ENCODE data around the gene CARD11. TPM values are rescaled to one million over a fixed set of nuclear protein-coding genes. Genes with fewer than 3 reads are reported as not detected.

The CARD11 gene
- polyA plus RNA-seq, 1 of the 3 experiments (the other 2 are of a cell fraction), result not detected

DNA sequence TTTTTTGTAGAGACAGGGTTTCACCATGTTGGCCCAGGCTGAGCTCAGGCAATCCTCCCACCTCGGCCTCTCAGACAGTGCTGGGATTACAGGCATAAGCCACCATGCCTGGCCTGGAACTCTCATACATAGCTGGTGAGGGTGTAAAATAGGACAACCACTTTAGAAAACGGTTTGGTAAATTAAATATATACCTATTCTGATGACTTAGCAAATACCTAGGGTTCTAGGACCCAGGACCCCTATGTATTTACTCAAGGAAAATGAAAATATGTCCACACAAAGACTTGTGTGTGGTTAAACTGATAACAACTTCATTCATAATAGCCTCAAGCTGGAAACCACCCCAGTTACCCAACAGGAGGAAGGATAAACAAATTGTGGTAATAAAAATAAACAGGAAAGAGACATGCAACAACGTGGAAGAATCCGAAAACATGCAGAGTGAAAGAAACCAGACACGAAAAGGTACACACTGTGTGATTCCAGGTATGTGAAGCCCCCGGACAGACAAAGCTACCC lies 52.7 kb downstream of the CARD11 start:
- DNase-seq, result no peak

More for the DNA sequence above, 52.7 kb downstream of the CARD11 start:
- H3K9me3 ChIP-seq, result peaks cover 12% of the 10 kb centered on the region; the same call in 1 of the 2 replicates
- H3K4me3 ChIP-seq (ENCODE audit: low read depth in 2 of 2, low read length in 1 of 2), result no peak overlapping the region
- ChIA-PET CTCF (interaction anchor here (0.8 to 1.3 kb wide), 3 partner anchors 11 to 103 kb away, joined by 3 to 4 read pairs (median 3); no protein-coding TSS in a partner anchor), POLR2A (no interaction called here)
- no peak overlapping the region for H3K27ac ChIP-seq (ENCODE audit: low read depth in 2 of 2, low read length in 1 of 2)
- WGBS (ENCODE audit: low lambda C conversion rate), result 17% methylated on average over 6 of the region's 6 CpGs
- H3K4me1 ChIP-seq (ENCODE audit: control insufficient read depth in 1 of 2, insufficient read depth in 2 of 2, low read depth in 1 of 2, low read length in 1 of 2), result no peaks in the 10 kb centered on the region
- H4K20me1 ChIP-seq (ENCODE audit: insufficient read depth), result no peaks in the 10 kb centered on the region
- H3K27me3 ChIP-seq (ENCODE audit: insufficient read depth), result no peaks in the 10 kb centered on the region
- no peaks in the 10 kb centered on the region for H3F3A ChIP-seq (replicated peaks; ENCODE audit: insufficient read depth)
- H3K9ac ChIP-seq, result no peak overlapping the region
- H2AFZ ChIP-seq (ENCODE audit: low read depth), result no peak overlapping the region
- no peak overlapping the region for H3K4me2 ChIP-seq
- peaks cover 0 to 3% of the 10 kb centered on the region in 2 experiments for H3K36me3 ChIP-seq (replicated peaks in 1 of 2; ENCODE audit: control insufficient read depth in 1 of 2, insufficient read depth in 2 of 2, low read length in 1 of 2)
- no peak for TF ChIP-seq GATA2 (CRISPR knock-in tag; IDR thresholded peaks at IDR 0.05)
- no peak for TF ChIP-seq YY1 (IDR thresholded peaks at IDR 0.05; ENCODE audit: low read depth)
- TF ChIP-seq RFX5 (IDR thresholded peaks at IDR 0.05; ENCODE audit: low read length), result no peak
- TF ChIP-seq EP300 (IDR thresholded peaks at IDR 0.05; ENCODE audit: borderline replicate concordance in 1 of 2, low read depth in 1 of 2, low read length in 1 of 2), result no peak
- TF ChIP-seq SIN3A (IDR thresholded peaks at IDR 0.05; ENCODE audit: borderline replicate concordance, low read depth, low read length), result no peak
- TF ChIP-seq ZBTB33 (IDR thresholded peaks at IDR 0.05; ENCODE audit: borderline replicate concordance, low read depth), result no peak
- no peak for TF ChIP-seq JUND (IDR thresholded peaks at IDR 0.05)
- no peak for TF ChIP-seq USF2 (IDR thresholded peaks at IDR 0.05; ENCODE audit: borderline replicate concordance, low read depth, low read length)
- no peak for TF ChIP-seq REST (IDR thresholded peaks at IDR 0.05; ENCODE audit: low read depth, low read length)
- TF ChIP-seq SMC3 (IDR thresholded peaks at IDR 0.05; ENCODE audit: low read depth, low read length), result no peak
- TF ChIP-seq PBX3 (IDR thresholded peaks at IDR 0.05), result no peak
- TF ChIP-seq GABPA (IDR thresholded peaks at IDR 0.05; ENCODE audit: low read depth), result no peak
- TF ChIP-seq FOXJ3 (CRISPR knock-in tag; IDR thresholded peaks at IDR 0.05), result no peak
- no peak for TF ChIP-seq TEAD4 (IDR thresholded peaks at IDR 0.05; ENCODE audit: borderline replicate concordance, insufficient read depth)
- no peak for TF ChIP-seq CHD2 (IDR thresholded peaks at IDR 0.05; ENCODE audit: low read length, partially characterized antibody)
- no peaks in the 10 kb centered on the region for H3K9me2 ChIP-seq
- no peaks in the 10 kb centered on the region for H3K79me2 ChIP-seq (ENCODE audit: insufficient read depth)

Data from SK-N-SH (cell line).